ENCODE results near the gene CCNL2.
A peak's percentile ranks its signal among the peaks of the same experiment; 100 is the strongest.
"Not testable (repeated sequence)": the region's sequence is repeated elsewhere in the genome, so short reads cannot be mapped to it uniquely, and the experiment has no call there.

CCNL2 gene

GRCh38 chr1:1399187-1399871 is at the start of gene CCNL2 (continued):
- TF ChIP-seq ZBTB26 (tag by site-specific recombination; optimal IDR thresholded peaks at IDR 0.05) (peak; percentile 97), ZNF248 (tag by site-specific recombination; IDR thresholded peaks at IDR 0.05) (no peak), GLIS1 (tag by site-specific recombination; IDR thresholded peaks at IDR 0.05) (peak; percentile 60), SCRT1 (tag by site-specific recombination; IDR thresholded peaks at IDR 0.05; ENCODE audit: borderline replicate concordance) (no peak), ZSCAN23 (tag by site-specific recombination; IDR thresholded peaks at IDR 0.05) (no peak), ZNF626 (tag by site-specific recombination; IDR thresholded peaks at IDR 0.05) (no peak), ZNF335 (tag by site-specific recombination; conservative IDR thresholded peaks at IDR 0.05) (peak; percentile 87), ZNF24 (tag by site-specific recombination; IDR thresholded peaks at IDR 0.05) (no peak), ZNF184 (tag by site-specific recombination; IDR thresholded peaks at IDR 0.05) (no peak), ZNF2 (tag by site-specific recombination; IDR thresholded peaks at IDR 0.05) (no peak), INSM2 (tag by site-specific recombination; IDR thresholded peaks at IDR 0.05) (no peak; the same call in 1 of the 2 replicates), ZNF792 (tag by site-specific recombination; IDR thresholded peaks at IDR 0.05) (no peak), ZNF639 (tag by site-specific recombination; IDR thresholded peaks at IDR 0.05) (no peak)

GRCh38 chr1:1446631-1447030 is 47.5 kb upstream of the CCNL2 start:
- POLR2A ChIA-PET, result interaction anchor here (0.7 kb wide), 1 partner anchor 70 kb away, joined by 4 read pairs; no protein-coding TSS in a partner anchor
- H3K36me3 ChIP-seq (ENCODE audit: control insufficient read depth in 2 of 2, insufficient read depth in 1 of 2, low read length in 2 of 2); CTCF ChIA-PET; H3K4me3 ChIP-seq (ENCODE audit: low read depth, low read length); H3K27ac ChIP-seq (ENCODE audit: extremely low read depth, low read depth, low read length); H3K4me1 ChIP-seq (ENCODE audit: control insufficient read depth, insufficient read depth, low read length); H3K9me3 ChIP-seq (ENCODE audit: control insufficient read depth, insufficient read depth, low read depth, low read length): not testable (repeated sequence)

GRCh38 chr1:1442069-1442770 is 43.1 kb upstream of the CCNL2 start:
- ChIA-PET POLR2A (interaction anchor here (0.7 to 2.0 kb wide), 2 partner anchors 42 to 44 kb away, joined by 3 to 4 read pairs; partner anchors contain the start of gene CCNL2), CTCF (interaction anchor here (0.6 to 2.9 kb wide), 7 partner anchors 13 to 72 kb away, joined by 3 to 14 read pairs (median 5); a partner anchor contains a TSS)
- H3K36me3 ChIP-seq (ENCODE audit: control insufficient read depth in 2 of 2, insufficient read depth in 1 of 2, low read length in 2 of 2), result peaks cover 0 to 9% of the 10 kb centered on the region in 2 experiments; a peak in 1 of 3 replicates
- no peaks in the 10 kb centered on the region for H3K4me1 ChIP-seq (ENCODE audit: control insufficient read depth, insufficient read depth, low read length)
- no peaks in the 10 kb centered on the region for H3K9me3 ChIP-seq (ENCODE audit: control insufficient read depth, insufficient read depth, low read depth, low read length)
- H3K27ac ChIP-seq (ENCODE audit: extremely low read depth, low read depth, low read length), result no peak overlapping the region
- no peak for TF ChIP-seq ZNF549 (tag by site-specific recombination; IDR thresholded peaks at IDR 0.05)
- TF ChIP-seq ZNF510 (tag by site-specific recombination; IDR thresholded peaks at IDR 0.05; ENCODE audit: insufficient replicate concordance), result no peak
- peak; percentile 55; the same call in 1 of the 2 replicates for TF ChIP-seq ZNF341 (tag by site-specific recombination; IDR thresholded peaks at IDR 0.05; ENCODE audit: low read depth)
- no peak overlapping the region for H3K4me3 ChIP-seq (ENCODE audit: low read depth, low read length)
